ENCODE results near the gene MFAP5. TPM values are rescaled to one million over a fixed set of nuclear protein-coding genes. Genes with fewer than 3 reads are reported as not detected.

Gene MFAP5
- total RNA-seq, 1 experiment from 2014 or later, result 0.96 TPM

DNA sequence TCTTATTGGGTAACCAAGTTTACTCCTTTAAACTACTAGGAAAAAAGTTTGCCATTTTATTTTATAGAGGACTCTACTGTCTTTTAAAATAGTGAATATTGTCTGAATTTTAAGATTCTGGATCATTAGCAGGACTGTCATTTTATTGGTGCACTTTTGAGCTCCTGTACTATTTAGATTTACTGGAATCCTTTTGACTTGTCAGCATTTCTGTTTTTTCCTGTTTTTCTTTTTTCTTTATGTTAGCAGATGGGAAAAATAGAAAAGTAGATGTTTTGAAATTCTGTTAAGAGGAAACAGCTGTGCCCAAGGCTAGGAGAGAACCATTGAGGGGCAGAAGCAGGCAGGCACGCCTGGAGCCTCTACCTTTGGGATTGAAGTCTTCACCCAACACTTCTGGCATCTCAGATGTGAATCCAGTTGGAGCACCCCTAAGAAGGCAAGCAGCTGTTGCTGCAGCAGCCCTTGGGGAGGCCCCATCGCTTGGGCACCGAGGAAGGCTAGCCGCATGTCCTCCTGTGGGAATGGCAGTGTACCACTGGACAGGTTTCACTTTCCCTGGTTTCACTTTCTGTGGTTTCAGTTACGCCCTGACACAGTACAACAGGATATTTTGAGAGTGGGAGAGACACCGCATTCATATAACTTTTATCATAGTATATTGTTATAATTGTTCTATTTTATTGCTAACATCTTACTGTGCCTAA is 46.7 kb upstream of the MFAP5 start (continued):
- TF ChIP-seq NR3C1 (CRISPR knock-in tag; conservative IDR thresholded peaks at IDR 0.05; ENCODE audit: low read depth) (no peak), ESRRA (CRISPR knock-in tag; IDR thresholded peaks at IDR 0.05; ENCODE audit: borderline replicate concordance) (no peak), ZNF121 (CRISPR knock-in tag; IDR thresholded peaks at IDR 0.05) (no peak), ZBTB21 (CRISPR knock-in tag; IDR thresholded peaks at IDR 0.05; ENCODE audit: borderline replicate concordance) (no peak)
- TF ChIP-seq, protein P1, sequence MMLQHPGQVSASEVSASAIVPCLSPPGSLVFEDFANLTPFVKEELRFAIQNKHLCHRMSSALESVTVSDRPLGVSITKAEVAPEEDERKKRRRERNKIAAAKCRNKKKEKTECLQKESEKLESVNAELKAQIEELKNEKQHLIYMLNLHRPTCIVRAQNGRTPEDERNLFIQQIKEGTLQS (CRISPR knock-in tag; conservative IDR thresholded peaks at IDR 0.05), result no peak
- TF ChIP-seq, protein P2, sequence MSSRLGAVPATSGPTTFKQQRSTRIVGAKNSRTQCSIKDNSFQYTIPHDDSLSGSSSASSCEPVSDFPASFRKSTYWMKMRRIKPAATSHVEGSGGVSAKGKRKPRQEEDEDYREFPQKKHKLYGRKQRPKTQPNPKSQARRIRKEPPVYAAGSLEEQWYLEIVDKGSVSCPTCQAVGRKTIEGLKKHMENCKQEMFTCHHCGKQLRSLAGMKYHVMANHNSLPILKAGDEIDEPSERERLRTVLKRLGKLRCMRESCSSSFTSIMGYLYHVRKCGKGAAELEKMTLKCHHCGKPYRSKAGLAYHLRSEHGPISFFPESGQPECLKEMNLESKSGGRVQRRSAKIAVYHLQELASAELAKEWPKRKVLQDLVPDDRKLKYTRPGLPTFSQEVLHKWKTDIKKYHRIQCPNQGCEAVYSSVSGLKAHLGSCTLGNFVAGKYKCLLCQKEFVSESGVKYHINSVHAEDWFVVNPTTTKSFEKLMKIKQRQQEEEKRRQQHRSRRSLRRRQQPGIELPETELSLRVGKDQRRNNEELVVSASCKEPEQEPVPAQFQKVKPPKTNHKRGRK (CRISPR knock-in tag; IDR thresholded peaks at IDR 0.05; ENCODE audit: borderline replicate concordance), result no peak
- TF ChIP-seq, protein P3, sequence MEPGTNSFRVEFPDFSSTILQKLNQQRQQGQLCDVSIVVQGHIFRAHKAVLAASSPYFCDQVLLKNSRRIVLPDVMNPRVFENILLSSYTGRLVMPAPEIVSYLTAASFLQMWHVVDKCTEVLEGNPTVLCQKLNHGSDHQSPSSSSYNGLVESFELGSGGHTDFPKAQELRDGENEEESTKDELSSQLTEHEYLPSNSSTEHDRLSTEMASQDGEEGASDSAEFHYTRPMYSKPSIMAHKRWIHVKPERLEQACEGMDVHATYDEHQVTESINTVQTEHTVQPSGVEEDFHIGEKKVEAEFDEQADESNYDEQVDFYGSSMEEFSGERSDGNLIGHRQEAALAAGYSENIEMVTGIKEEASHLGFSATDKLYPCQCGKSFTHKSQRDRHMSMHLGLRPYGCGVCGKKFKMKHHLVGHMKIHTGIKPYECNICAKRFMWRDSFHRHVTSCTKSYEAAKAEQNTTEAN (CRISPR knock-in tag; IDR thresholded peaks at IDR 0.05), result no peak

DNA sequence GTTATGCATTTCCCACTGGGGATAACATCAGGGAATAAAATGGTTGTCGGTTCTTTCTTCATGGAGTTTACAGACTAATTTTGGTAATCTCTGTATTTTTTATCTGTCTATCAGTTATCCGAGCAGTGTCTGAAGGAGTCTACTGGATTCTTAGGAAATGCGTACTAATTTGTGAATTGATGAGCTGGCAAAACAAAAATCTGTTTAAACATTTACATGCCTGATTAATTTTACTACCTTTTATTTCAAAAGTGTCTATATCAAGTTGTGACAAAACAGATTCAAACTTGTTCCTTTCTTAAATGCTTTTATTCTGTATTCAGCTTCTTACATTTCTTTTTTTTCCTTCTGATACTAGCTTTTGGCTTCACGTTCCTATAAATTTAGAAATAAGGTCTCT is 39.5 kb upstream of the MFAP5 start:
- TF ChIP-seq NFYB (CRISPR knock-in tag; conservative IDR thresholded peaks at IDR 0.05; ENCODE audit: low read depth), result no peak
- TF ChIP-seq, protein P4, sequence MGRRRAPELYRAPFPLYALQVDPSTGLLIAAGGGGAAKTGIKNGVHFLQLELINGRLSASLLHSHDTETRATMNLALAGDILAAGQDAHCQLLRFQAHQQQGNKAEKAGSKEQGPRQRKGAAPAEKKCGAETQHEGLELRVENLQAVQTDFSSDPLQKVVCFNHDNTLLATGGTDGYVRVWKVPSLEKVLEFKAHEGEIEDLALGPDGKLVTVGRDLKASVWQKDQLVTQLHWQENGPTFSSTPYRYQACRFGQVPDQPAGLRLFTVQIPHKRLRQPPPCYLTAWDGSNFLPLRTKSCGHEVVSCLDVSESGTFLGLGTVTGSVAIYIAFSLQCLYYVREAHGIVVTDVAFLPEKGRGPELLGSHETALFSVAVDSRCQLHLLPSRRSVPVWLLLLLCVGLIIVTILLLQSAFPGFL (CRISPR knock-in tag; IDR thresholded peaks at IDR 0.05; ENCODE audit: borderline replicate concordance), result no peak
- TF ChIP-seq TP53 (CRISPR knock-in tag; IDR thresholded peaks at IDR 0.05), result no peak
- TF ChIP-seq, protein P5, sequence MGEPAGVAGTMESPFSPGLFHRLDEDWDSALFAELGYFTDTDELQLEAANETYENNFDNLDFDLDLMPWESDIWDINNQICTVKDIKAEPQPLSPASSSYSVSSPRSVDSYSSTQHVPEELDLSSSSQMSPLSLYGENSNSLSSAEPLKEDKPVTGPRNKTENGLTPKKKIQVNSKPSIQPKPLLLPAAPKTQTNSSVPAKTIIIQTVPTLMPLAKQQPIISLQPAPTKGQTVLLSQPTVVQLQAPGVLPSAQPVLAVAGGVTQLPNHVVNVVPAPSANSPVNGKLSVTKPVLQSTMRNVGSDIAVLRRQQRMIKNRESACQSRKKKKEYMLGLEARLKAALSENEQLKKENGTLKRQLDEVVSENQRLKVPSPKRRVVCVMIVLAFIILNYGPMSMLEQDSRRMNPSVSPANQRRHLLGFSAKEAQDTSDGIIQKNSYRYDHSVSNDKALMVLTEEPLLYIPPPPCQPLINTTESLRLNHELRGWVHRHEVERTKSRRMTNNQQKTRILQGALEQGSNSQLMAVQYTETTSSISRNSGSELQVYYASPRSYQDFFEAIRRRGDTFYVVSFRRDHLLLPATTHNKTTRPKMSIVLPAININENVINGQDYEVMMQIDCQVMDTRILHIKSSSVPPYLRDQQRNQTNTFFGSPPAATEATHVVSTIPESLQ (CRISPR knock-in tag; IDR thresholded peaks at IDR 0.05), result no peak
- no peaks in the 10 kb centered on the region for H3K27me3 Mint-ChIP-seq (ENCODE audit: low read depth)
- CTCF ChIA-PET, result interaction anchor here (0.6 to 2.7 kb wide), 3 partner anchors 75 to 158 kb away, joined by 3 to 13 read pairs (median 3); no protein-coding TSS in a partner anchor
- H3K27ac Mint-ChIP-seq, result no peak overlapping the region; the same call in 1 of the 2 replicates
- POLR2A ChIA-PET, result no interaction called here
- peaks cover 14% of the 10 kb centered on the region for H3K36me3 Mint-ChIP-seq
- H3K9me3 Mint-ChIP-seq, result no peaks in the 10 kb centered on the region
- peaks cover 44% of the 10 kb centered on the region for H3K4me1 Mint-ChIP-seq
- no peak overlapping the region for H3K4me3 Mint-ChIP-seq
- DNase-seq (ENCODE audit: low spot score) (no peak), ATAC-seq (no peak)

DNA sequence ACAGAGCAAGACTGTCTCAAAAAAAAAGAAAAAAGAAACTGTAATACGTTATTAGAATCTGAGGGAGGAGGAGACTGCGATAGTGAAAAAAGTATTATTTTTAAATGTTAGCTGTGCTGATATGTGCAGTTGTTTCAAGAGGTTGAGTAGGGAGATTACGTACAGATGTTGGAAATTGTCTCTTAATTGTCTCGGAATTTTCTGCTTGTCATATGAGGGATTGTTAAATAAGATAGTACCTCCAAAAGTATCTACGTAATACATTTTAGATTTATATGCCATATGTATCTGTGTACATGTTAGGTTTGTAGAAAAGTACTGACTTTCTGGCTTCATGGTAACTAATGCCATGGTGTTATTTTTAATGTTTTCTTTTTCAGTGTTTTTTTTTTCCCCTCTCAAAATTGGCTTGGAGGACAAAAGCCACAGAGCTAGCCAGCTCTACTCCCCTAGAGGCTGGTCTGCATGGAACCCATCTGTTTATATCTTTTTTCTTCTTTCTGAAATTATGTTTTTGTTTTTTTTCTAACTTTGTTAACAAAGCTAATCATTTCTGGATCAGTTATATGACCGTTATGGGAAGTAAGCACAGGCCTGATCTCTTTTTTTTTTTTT is 38.5 kb upstream of the MFAP5 start:
- Mint-ChIP-seq H3K36me3 (peaks cover 14% of the 10 kb centered on the region), H3K4me1 (peaks cover 46% of the 10 kb centered on the region), H3K4me3 (peak overlapping the region; percentile 16; the same call in 1 of the 2 replicates), H3K27me3 (ENCODE audit: low read depth) (no peaks in the 10 kb centered on the region), H3K27ac (peak overlapping the region; percentile 73; the same call in 1 of the 2 replicates), H3K9me3 (no peaks in the 10 kb centered on the region)
- DNase-seq (ENCODE audit: low spot score), result no peak
- TF ChIP-seq FOXP1 (CRISPR knock-in tag; IDR thresholded peaks at IDR 0.05; ENCODE audit: borderline replicate concordance) (no peak), MXD4 (CRISPR knock-in tag; IDR thresholded peaks at IDR 0.05; ENCODE audit: borderline replicate concordance) (no peak), RELA (CRISPR knock-in tag; IDR thresholded peaks at IDR 0.05; ENCODE audit: borderline replicate concordance) (no peak), GTF2I (CRISPR knock-in tag; conservative IDR thresholded peaks at IDR 0.05) (no peak), NFATC4 (CRISPR knock-in tag; IDR thresholded peaks at IDR 0.05) (no peak), ZNF232 (CRISPR knock-in tag; IDR thresholded peaks at IDR 0.05) (no peak)
- TF ChIP-seq, protein P6, sequence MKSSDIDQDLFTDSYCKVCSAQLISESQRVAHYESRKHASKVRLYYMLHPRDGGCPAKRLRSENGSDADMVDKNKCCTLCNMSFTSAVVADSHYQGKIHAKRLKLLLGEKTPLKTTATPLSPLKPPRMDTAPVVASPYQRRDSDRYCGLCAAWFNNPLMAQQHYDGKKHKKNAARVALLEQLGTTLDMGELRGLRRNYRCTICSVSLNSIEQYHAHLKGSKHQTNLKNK (CRISPR knock-in tag; IDR thresholded peaks at IDR 0.05), result no peak
- TF ChIP-seq, protein P7, sequence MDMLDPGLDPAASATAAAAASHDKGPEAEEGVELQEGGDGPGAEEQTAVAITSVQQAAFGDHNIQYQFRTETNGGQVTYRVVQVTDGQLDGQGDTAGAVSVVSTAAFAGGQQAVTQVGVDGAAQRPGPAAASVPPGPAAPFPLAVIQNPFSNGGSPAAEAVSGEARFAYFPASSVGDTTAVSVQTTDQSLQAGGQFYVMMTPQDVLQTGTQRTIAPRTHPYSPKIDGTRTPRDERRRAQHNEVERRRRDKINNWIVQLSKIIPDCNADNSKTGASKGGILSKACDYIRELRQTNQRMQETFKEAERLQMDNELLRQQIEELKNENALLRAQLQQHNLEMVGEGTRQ (CRISPR knock-in tag; IDR thresholded peaks at IDR 0.05), result no peak
- TF ChIP-seq, protein P8, sequence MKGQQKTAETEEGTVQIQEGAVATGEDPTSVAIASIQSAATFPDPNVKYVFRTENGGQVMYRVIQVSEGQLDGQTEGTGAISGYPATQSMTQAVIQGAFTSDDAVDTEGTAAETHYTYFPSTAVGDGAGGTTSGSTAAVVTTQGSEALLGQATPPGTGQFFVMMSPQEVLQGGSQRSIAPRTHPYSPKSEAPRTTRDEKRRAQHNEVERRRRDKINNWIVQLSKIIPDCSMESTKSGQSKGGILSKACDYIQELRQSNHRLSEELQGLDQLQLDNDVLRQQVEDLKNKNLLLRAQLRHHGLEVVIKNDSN (CRISPR knock-in tag; IDR thresholded peaks at IDR 0.05), result no peak
- ChIA-PET POLR2A (interaction anchor here (0.6 to 1.1 kb wide), 3 partner anchors 83 to 122 kb away, joined by 3 to 8 read pairs (median 4); no protein-coding TSS in a partner anchor), CTCF (interaction anchor here (0.6 to 2.7 kb wide), 2 partner anchors 19 to 123 kb away, joined by 4 to 13 read pairs; no protein-coding TSS in a partner anchor)
- no peak for ATAC-seq

All from WTC11 (cell line).